HuH-7.5 (cell line): Measurements from ENCODE around the gene DGKD.
A peak's percentile ranks its signal among the peaks of the same experiment; 100 is the strongest.

Experiments used
- DNase-seq: peaks from one replicate; pipeline ENCODE4 v3.0.0; 2011; ENCODE audit warnings: low spot score

DGKD gene

DNA sequence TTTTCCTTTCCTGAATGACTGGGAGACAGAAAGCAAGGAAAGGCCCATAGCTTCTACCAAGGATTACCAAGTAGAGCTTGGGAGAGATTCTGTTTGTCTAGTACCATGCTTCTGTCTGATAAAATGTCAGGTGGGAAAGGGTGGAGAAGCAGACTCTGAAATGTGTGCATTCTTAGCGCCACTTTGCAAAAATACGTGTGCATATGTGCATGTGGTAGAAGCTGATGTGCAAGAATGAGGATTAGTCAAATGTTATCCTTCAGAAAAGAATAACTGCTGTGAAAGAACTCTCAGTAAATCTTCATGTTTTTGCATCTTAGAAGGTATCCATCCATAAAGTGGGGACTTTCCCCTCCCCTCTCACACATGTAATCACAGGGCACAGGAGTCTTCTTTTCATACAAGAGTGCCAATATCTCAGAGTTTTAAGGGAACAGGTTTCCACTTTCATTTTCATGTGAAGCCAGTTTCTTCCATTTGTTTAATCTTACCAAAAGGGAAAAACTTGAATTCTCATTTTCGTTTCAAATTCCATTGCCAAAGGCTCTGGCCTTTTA, 15.4 kb upstream of the DGKD start:
- no peak for DNase-seq

DNA sequence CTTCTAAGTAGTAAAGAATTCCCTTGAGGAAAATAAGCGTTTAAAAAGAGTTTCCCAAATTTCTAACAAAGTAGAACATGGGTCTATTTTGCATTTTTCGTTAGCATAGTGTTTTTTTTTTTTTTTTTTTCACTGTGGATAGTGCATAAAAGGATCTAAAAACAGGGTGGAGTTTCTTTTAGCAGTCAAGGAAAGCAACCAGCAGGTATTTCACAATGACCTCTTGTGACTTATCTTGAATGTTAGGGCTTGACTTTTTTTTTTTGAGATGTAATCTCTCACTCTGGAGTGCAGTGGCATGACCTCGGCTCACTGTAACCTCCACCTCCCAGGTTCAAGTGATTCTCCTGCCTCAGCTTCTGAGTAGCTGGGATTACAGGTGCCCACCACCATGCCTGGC, 14.9 kb upstream of the DGKD start:
- DNase-seq, result no peak

DNA sequence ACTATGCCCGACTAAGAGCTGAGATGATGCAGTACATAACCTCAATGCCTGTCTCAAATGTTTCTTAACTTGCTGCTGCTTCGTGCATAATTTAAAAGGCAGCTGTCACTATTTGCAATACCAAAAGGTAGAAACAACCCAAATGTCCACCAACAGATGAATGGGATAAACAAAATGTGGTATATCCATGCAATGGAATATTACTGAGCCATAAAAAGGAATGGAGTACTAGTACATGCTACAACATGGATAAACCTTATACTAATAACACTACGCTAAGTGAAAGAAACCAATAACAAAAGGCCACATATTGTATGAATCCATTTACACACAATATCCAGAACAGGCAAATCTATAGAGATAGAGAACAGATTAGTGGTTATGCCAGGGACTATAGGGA, 13.0 kb upstream of the DGKD start:
- no peak for DNase-seq

- no peak for DNase-seq
Measured at GRCh38 chr2:233342301-233342700, 12.0 kb upstream of the DGKD start.

DNA sequence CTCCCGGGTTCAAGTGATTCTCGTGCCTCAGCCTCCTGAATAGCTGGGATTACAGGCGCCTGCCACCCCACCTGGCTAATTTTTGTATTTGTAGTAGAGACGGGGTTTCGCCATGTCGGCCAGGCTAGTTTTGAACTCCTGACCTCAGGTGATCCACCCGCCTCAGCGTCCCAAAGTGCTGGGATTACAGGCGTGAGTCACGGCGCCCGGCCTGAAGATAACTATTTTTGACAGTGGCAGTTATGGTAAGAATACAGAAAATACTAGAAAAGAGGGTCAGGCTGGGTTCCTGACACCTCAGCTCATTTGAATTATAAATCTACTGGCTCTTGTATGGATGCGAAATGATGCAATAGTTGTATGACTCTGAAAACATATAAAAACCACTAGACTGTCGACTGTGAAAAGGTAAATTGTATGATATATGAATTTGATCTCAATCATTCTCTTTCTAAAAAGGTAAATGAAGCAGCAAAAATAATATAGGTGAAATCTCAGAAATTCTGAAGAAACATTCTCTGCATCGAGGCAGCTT, 11.1 kb upstream of the DGKD start:
- DNase-seq, result no peak

- no peak for DNase-seq
Measured at GRCh38 chr2:233346376-233346775, 7.9 kb upstream of the DGKD start.

DNA sequence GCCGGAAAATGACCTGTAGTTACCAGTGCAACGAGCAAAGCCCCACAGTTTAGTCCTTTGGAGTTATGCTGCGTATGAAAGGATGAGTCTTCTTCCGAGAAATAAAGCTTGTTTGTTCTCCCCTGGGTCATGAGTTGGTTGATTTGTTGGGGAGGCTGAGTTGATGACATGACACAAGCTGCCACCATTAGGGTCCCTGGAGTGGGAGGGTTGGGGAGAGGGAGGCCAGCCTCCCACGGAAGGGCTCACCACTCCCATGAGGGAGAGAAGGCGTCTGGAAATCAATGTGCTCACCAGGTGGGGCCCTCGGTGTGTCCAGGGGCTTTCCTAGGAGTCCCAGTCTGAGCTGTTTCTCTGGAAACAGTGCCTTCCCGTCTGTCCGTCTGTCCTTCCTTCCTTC, 7.4 kb upstream of the DGKD start:
- no peak for DNase-seq

DNA sequence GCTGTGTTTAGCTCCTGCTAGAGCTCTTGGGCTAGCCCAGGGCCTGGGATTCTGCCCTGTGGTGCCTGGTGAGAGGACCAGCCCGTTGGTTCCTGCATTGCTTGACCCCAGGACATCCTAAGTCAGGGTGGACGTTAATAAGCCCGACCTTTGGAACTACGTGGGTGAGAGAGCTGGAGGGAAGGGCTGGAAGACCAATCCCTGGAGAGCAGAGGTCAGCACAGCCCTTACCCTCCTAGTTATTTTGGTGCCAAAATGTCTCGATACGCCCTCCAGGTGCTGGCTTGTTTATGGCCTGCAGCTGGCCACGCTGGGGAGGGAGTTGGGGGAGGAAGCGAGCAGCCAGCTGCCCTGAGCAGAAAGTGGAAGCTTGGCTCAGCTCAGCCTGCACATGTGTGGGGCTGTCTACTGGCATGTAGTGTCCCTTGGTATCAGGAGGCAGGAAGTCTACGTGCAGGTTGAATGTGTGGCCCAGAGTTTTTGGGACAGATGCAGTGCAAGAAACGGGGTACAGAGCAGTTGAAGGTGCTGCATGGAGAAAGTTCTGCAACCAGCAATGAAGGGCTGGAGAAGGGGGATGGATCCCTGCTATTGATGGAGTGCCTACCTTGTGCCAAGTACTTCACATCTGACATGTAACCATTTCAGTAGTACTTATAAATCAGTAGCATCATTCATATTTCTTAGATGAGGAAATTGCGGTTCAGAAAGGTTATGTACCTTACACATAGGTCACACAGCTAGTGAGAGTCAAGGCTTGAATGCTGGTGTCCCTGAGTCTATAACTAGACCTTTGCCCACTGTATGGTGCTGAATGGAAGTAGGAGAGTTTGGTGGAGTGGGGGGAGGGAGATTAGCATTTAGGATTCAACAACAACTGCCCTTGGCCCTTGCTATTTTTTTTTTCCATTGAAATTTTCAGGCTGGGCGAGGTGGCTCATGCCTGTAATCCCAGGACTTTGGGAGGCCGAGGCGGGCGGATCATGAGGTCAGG, 5.0 kb upstream of the DGKD start:
- DNase-seq, result peak; percentile 64

DNA sequence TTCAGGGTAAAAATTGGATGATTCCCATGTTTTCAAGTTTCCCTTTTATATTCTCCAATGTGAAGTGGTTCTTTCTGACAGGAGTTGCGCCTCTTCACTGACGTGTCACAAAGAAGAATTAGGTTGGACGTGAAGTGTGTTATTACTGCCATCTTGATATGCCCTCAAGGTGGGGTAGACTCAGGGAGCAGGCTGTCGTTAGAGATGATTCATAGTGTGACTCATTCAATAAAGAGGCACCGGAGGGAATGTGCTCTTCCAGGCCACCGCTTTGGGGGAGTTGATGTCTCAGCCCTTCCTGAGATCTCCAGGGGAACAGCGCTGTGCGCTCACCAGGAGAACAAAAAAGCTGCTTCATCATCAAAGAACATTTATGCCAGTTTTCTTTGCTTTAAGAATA, 3.6 kb upstream of the DGKD start:
- peak; percentile 47 for DNase-seq

- no peak for DNase-seq
Measured at GRCh38 chr2:233351423-233351822, 2.9 kb upstream of the DGKD start.

- no peak for DNase-seq
Measured at GRCh38 chr2:233352141-233352842, 2.0 kb upstream of the DGKD start.

DNA sequence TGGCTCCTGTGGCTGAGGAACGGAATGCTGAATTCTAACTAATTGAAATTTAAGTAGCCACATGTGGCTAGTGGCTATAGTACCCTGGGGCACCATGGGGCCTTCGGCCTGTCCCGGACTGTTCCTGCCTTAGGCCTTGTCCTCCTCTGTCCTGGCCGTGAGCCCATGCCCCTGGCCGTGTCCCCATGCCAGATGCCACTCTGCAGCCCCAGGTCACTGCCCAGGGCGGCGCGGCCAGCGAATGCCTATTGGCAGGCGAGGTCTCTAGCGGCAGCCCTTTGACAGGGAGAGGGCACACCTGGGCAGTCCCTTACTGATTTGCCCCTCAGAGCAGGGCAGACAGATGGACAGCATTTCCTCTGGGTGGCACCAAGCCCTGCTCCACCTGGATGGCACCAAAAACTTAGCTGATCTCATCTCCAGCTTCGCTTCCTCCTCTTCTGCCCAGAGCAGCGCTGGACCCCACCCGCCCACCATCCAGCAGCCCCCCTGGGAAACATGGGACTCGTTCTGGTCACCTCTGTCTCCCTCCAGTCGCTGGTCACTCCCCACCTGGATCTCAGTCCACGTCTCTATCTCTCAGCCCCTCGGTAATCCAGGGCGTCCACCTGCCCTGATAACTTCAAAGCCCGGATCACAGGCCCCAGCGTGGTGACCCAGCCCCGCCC, 1.1 kb upstream of the DGKD start:
- no peak for DNase-seq

DNA sequence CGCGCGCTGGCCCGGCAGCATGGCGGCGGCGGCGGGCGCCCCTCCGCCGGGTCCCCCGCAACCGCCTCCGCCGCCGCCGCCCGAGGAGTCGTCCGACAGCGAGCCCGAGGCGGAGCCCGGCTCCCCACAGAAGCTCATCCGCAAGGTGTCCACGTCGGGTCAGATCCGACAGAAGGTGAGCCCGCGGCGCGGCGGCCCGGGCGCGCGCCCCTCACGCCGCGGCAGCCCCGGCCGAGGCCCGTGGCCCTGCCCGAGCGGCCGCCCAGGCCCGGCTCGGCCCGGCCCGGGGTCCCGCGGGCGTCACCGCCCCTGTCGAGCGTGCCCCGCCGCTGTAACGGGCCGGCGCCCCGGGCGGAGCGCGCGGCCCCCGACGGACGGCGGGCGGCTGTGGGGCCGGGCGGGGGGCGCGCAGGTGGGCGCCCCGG, 218 bp downstream of the DGKD start:
- peak; percentile 42 for DNase-seq

DNA sequence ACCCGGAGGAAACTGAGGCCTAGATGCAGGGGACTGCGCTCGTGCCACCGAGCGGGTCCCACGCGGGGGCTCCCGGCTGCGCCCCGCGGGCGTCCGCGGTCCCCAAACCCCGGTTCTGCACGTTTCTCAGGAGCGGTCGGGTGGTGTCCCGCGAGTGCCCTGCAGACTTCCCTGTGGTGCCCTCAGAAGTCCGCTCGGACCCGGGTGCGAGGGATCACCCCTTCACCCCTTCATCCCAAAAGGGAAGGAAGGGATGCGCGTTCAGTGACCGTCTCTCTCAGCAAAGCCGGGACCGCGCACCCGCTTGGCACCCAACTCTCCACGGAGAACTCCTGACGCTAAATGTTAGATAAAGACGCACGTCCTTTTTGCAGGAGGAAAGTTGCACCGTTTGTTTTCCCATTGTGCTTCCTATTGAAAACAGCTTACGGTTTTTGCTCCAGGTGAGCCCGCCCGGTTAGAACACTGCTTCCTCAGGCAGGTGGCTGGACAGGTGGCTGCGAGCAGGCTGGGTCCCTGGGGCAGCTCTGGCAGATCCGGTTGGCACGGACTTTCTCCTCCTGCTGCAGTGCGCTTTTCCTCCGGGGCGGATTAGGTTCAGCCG, 779 bp downstream of the DGKD start:
- peak; percentile 68 for DNase-seq

GRCh38 chr2:233355916-233356315, 1.6 kb downstream of the DGKD start:
- DNase-seq, result no peak

DNA sequence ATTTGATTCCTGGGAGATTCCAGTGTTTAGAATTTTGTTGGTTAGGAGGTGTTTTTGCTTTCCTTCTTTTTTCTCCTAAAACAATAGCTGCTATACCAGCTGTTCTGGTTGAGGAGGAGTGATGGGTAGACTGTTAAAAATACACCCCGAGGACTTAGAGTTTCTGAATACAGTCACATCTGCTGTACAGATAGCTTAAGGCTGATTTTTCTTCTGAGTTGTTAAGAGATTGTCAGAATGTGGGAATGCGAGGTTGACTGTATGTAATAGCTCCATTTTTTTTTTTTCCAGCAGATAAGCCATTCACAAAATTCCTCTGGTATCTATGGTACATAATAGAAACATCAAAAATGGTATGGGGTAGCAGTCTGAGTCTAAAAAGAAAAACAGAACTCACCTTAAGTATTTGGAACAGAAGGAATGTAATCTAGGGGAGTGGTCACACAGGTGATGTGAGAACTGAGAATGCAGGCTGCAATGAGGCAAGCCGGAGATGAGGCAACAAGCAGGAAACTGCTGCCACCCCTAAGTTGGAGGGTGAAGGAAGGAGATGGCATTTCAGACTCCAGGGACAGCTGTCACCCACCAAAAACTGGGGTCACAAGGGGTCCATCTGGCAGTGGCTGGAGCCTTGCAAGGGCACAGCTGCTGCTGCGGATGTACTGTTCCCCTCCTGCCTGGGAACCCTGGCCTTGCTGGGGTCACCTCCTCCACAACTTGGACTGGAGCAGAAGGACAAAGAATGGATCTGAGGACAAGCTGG, 2.4 kb downstream of the DGKD start:
- DNase-seq, result no peak

GRCh38 chr2:233358335-233358734, 4.0 kb downstream of the DGKD start:
- no peak for DNase-seq

DNA sequence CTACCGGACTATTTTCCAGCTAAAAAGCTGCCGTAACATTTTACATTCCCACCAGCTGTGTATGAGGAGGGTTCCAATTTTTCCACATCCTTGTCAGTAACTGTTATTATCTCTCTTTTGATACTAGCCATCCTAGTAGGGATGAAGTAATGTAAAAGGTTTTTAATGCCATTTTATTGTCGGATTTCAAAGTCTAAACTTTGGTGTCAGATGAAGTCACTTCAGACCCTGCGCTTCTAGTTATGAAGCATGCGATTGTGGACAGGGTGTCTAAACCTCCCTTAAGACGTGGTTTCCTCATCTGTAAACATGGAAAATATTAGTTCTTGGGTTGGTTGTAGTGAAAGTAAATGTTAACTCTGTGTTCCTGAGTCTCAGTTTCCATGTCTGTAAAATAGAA, 4.7 kb downstream of the DGKD start:
- no peak for DNase-seq

DNA sequence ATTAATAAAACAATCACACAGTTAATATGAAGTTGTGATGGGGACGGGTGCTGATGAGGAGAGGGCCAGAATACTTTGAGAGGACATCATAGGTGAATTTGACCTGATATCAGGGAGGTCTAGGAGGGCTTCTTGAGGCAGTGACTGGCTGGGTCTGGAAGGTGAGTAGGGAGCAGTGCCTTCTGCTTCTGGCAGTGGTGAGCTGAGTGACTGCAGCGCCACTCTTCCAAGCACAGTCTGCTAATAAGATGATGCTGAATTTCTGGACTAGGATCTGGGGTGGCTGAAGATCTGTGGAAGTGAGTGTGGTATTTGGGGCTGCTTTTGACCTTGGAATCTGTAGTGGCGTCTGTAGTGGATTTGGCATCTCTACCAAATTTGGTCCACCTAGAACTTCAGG, 5.5 kb downstream of the DGKD start:
- DNase-seq, result no peak

GRCh38 chr2:233360771-233361176, 6.5 kb downstream of the DGKD start:
- no peak for DNase-seq

- DNase-seq, result no peak
Measured at GRCh38 chr2:233361297-233361696, 7.0 kb downstream of the DGKD start.
